Glomerular visceral epithelial cell (primary cell): ENCODE results near the gene CTRL.

Source experiments
- DNase-seq: peaks from one replicate; pipeline ENCODE4 v3.0.0-alpha.2; 2016; ENCODE audit errors: extremely low spot score

The CTRL gene

GRCh38 chr16:67892375-67892774 lies 39.3 kb downstream of the CTRL start:
- no peak for DNase-seq

GRCh38 chr16:67888331-67888730 lies 43.3 kb downstream of the CTRL start:
- no peak for DNase-seq

DNA sequence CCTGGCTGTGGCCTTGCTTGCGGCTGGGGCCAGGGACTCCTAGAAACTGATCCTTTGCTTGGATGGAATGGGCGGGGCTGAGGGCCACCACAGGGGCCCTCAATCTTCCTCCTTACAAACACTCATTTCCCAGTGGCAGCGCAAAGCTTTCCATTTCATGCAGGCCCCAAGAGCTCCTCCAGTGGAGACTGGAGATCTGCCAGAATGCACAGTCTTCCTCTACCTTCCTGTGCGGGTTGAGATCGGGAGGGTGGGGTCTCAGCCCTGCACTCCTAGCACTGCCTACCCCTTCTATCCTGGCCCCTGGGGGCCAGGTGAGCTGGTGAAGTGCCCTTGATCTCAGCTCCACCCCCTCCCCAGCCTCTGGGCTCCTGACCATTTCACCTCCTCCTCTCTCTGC lies 45.3 kb downstream of the CTRL start:
- no peak for DNase-seq

DNA sequence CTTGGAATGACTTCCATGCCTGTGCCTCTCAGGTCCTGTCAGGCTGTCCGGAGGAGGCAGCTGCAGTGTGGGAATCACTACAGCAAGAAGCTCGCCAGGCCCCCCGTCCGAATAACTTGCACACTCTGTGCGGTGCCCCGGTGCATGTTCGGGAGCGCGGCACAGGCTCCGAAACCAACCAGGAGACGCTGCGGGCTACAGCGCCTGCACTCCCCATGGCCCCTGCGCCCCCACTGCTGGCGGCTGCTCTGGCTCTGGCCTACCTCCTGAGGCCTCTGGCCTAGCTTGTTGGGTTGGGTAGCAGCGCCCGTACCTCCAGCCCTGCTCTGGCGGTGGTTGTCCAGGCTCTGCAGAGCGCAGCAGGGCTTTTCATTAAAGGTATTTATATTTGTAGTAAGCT lies 45.7 kb downstream of the CTRL start:
- DNase-seq = no peak

DNA sequence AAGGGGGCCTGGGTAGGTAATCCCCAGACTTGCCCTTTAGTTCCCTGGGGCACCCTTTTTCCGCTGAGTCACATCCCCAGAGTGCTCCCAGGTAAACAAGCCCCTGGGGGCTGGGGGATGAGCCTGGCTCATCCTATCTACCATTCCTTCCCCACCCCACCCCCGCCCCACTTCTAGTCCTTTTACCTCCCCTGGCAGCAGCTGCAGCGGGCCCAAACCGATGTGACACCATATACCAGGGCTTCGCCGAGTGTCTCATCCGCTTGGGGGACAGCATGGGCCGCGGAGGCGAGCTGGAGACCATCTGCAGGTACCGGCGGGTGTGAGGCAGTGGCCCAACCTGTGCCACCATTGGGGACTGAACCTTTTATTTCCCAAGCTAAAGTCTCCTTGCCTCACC lies 46.1 kb downstream of the CTRL start:
- no peak for DNase-seq

- no peak for DNase-seq
Observed at GRCh38 chr16:67884684-67885083, 47.0 kb downstream of the CTRL start, which contains the start of gene NRN1L. Gene NRN1L (plus strand): TSS chr16:67884885. CDS start chr16:67884904, 19 bp downstream.

- DNase-seq = peak; percentile 43
Observed at GRCh38 chr16:67883872-67884261, 47.8 kb downstream of the CTRL start.

DNA sequence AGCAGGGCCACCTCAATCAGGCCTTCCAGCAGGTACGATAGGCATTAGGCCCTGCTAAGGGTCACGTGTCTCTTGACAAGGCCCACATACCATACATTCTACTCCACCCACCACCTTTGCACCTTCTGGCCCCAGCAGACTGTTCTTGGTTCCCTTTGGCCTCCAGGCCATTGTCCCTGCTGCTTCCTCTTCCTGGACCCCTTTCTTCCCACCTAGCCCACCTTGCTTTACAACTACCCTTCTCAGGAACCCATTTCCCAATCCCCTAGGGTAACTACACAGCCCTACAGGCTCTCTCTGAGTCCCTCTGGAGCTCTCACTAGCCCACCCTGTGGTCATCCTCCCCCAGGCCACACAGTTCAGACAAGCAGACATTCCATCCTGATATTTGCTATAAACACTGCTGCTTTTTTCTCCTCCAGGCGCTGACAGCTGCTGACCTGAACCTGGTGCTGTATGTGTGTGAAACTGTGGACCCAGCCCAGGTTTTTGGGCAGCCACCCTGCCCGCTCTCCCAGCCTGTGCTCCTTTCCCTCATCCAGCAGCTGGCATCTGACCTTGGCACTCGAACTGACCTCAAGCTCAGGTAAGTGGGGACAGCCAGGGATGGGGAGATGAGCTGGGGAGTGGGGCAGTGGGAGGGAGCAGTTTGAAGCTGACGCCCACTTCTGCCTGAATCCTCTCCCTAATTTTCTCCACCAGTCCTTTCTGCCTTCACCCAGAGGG lies 48.4 kb downstream of the CTRL start:
- no peak for DNase-seq

DNA sequence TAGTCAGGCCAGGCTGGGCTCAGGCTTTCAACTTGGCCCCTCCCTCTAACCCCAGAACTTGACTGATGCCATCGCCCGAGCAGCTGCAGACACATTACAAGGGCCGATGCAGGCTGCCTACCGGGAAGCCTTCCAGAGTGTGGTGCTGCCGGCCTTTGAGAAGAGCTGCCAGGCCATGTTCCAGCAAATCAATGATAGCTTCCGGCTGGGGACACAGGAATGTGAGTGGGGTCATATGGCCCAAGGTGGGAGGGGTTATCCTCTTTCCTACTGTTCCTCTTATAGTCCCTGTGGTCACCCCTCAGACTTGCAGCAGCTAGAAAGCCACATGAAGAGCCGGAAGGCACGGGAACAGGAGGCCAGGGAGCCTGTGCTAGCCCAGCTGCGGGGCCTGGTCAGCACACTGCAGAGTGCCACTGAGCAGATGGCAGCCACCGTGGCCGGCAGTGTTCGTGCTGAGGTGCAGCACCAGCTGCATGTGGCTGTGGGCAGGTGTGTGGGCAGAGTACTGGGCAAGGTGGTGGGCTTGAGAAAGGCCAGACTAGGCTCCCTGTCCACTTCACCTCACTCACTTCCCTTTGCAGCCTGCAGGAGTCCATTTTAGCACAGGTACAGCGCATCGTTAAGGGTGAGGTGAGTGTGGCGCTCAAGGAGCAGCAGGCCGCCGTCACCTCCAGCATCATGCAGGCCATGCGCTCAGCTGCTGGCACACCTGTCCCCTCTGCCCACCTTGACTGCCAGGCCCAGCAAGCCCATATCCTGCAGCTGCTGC lies 49.1 kb downstream of the CTRL start:
- no peak for DNase-seq

DNA sequence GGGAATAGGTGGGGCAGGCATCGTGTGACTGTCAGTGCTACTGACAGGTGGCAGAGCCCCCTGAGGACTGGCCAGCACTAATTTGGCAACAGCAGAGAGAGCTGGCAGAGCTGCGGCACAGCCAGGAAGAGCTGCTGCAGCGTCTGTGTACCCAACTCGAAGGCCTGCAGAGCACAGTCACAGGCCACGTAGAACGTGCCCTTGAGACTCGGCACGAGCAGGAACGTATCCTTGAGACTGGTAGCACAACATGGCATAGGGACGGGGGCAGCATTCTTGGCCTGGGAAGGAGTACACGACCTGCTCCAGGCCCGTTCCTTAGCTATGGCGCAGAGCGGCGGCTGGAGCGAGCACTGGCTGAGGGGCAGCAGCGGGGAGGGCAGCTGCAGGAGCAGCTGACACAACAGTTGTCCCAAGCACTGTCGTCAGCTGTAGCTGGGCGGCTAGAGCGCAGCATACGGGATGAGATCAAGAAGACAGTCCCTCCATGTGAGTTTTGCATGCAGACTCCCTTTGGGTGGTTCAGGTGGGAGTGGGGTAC lies 50.0 kb downstream of the CTRL start:
- no peak for DNase-seq

- no peak for DNase-seq
Observed at GRCh38 chr16:67880584-67880983, 51.1 kb downstream of the CTRL start.

DNA sequence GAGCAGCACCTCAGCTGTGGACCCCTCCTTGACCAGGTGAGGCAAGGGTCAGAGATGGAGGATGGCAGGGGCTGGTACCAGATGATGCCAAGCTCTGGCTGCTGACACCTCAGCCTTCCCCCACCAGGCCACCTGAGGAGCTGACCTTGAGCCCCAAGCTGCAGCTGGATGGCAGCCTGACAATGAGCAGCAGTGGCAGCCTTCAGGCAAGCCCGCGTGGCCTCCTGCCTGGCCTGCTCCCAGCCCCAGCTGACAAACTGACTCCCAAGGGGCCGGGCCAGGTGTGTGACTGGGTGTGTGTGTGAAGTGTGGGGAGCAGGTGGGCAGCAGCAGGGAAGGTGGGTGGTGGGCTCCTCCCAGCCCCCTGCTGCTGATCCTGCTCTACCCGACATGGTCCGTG lies 51.7 kb downstream of the CTRL start:
- no peak for DNase-seq
